BLaER1 (cell line): ENCODE results near the gene RASGRP2.

ENCODE experiments used
- H3K27ac ChIP-seq: shearing (Covaris generic); formaldehyde crosslinking; 2 replicates; pipeline ENCODE4 v1.8.1; 2022
- H3K27me3 ChIP-seq: shearing (Covaris generic); formaldehyde crosslinking; 2 replicates; pipeline ENCODE4 v1.8.1; 2022
- H3K36me3 ChIP-seq: shearing (Covaris generic); formaldehyde crosslinking; 2 replicates; pipeline ENCODE4 v1.8.1; 2022
- H3K4me1 ChIP-seq: shearing (Covaris generic); formaldehyde crosslinking; 2 replicates; pipeline ENCODE4 v1.8.1; 2022
- H3K4me2 ChIP-seq: shearing (Covaris generic); formaldehyde crosslinking; 2 replicates; pipeline ENCODE4 v1.8.1; 2022
- H3K4me3 ChIP-seq: shearing (Covaris generic); formaldehyde crosslinking; 2 replicates; pipeline ENCODE4 v1.8.1; 2022
- H3K9ac ChIP-seq: shearing (Covaris generic); formaldehyde crosslinking; 2 replicates; pipeline ENCODE4 v1.8.1; 2022
- H3K9me3 ChIP-seq: shearing (Covaris generic); formaldehyde crosslinking; 2 replicates; pipeline ENCODE4 v1.8.1; 2022
- H4K20me1 ChIP-seq: shearing (Covaris generic); formaldehyde crosslinking; 2 replicates; pipeline ENCODE4 v1.8.1; 2022
- Cebpa-rat ChIP-seq: shearing (Covaris generic); IDR thresholded peaks from 2 replicates; pipeline ENCODE4 v1.8.1; 2022

RASGRP2 gene

DNA sequence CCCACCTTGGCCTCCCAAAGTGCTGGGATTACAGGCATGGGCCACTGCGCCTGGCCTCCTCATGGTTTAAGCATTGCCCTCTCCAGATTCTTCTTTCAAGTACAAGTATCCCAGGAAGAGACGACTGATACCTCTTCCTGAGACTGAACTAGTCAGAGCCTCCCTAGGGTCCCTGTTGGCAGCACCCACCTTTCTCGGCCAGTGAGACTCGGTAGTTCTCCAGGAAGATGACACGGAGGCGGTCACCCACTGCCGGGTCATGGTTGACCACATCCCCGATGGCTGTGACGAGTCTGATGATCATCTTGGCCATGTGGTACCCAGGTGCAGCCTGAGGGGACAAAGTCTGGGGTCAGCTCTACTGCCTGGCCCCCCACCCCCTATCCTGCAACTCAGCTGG, 7.2 kb upstream of the RASGRP2 start:
- H4K20me1 ChIP-seq: no peaks in the 10 kb centered on the region
- peak overlapping the region; percentile 20; the same call in 1 of the 2 replicates for H3K4me2 ChIP-seq
- H3K27me3 ChIP-seq: no peaks in the 10 kb centered on the region
- H3K4me1 ChIP-seq: peaks cover 62% of the 10 kb centered on the region
- H3K9ac ChIP-seq: no peak overlapping the region
- H3K27ac ChIP-seq: peak overlapping the region; percentile 4
- peaks cover 13% of the 10 kb centered on the region; the same call in 1 of the 2 replicates for H3K36me3 ChIP-seq
- H3K9me3 ChIP-seq: no peaks in the 10 kb centered on the region
- H3K4me3 ChIP-seq: no peak overlapping the region
- no peak for TF ChIP-seq Cebpa-rat

DNA sequence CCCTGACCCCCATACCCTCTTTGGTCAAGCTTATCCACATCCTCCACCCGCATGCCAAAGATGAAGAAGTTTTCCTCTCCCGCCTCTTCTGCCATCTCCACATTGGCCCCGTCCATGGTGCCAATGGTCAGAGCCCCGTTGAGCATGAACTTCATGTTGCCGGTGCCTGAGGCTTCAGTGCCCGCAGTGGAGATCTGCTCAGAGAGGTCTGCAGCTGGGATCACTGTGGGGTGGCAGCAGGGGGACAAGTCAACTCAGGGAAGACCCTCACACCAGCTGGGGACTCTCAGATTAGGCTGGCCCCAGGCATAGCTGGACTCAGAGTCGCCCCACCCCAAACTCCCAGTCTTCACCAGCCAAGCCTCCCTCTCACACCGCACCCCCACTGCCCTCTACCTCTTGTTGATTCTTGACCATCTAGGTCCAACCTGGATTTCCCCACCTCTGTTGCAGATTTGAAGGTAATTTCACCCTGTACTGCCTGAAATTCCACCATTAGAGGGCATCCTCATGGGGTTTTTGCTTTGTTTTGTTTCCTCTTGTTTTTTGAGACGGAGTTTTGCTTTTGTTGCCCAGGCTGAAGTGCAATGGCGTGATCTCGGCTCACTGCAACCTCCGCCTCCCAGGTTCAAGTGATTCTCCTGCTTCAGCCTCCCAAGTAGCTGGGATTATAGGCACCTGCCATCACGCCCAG, 6.6 kb upstream of the RASGRP2 start:
- H3K4me2 ChIP-seq: 0 out of 2 replicates have a peak overlapping the region, but pooled peaks have one; percentile 20
- H3K4me1 ChIP-seq: peaks cover 58% of the 10 kb centered on the region
- H3K27me3 ChIP-seq: no peaks in the 10 kb centered on the region
- no peaks in the 10 kb centered on the region for H3K9me3 ChIP-seq
- H3K4me3 ChIP-seq: no peak overlapping the region
- H3K9ac ChIP-seq: no peak overlapping the region
- peak overlapping the region; percentile 44; the same call in 1 of the 2 replicates for H3K27ac ChIP-seq
- H3K36me3 ChIP-seq: peaks cover 13% of the 10 kb centered on the region; the same call in 1 of the 2 replicates
- no peak for TF ChIP-seq Cebpa-rat
- no peaks in the 10 kb centered on the region for H4K20me1 ChIP-seq

DNA sequence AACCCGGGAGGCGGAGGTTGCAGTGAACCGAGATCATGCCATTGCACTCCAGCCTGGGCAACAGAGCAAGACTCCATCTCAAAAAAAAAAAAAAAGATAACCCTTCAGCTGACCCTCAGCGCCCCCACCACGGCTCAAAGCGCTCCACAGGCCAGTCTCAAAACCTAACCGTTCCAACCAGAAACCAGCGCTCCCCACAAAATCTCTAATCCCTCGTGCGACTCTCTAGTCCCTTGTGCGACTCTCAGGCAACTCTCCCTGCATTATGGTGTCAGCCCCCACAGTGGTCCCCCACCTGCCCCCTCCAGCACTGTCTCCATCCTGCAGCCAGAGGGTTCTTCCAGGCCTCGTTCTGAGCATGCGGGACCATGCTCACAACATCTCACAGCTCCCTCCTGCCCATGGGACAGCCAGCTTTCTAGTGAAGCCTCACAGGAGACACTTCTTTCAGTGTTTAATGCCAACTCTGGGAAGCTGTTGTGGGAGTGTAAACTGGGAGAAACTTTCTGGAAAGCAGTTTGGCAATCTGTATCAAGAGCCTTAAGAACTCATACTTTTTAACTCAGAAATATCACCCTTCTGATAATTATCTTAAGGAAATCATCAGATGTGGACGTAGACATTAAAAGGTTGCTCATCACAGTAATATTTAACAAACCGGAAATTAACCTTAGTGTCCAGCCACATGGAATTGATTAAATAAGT, 4.2 kb upstream of the RASGRP2 start:
- Histone ChIP-seq H3K27ac (peak overlapping the region; percentile 99), H3K36me3 (peaks cover 13% of the 10 kb centered on the region; the same call in 1 of the 2 replicates), H3K9ac (no peak overlapping the region), H3K4me1 (peaks cover 61% of the 10 kb centered on the region), H4K20me1 (no peaks in the 10 kb centered on the region), H3K4me3 (no peak overlapping the region), H3K27me3 (no peaks in the 10 kb centered on the region), H3K4me2 (no peak overlapping the region; the same call in 1 of the 2 replicates), H3K9me3 (no peaks in the 10 kb centered on the region)
- TF ChIP-seq Cebpa-rat: no peak

DNA sequence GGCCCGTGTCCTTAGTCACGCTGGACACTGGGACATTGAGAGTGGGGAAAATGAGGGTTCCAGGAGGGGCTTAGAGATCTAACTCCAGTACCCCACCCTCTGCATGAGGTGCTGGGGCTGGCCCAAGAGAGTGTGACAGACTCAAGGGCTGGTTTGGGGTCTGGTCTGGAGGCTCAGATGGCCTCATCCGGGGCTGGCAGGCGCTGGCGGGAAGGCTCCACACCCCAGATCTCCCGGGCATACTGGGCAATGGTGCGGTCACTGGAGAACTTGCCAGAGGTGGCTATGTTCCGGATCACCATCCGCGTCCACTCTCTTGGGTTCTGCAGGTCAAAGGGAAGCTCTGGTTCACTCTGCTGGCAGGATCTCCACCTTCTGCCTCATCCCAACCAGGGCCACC, 2.5 kb upstream of the RASGRP2 start:
- Histone ChIP-seq H3K4me3 (peak overlapping the region; percentile 75), H3K4me2 (peak overlapping the region; percentile 98), H3K27ac (peak overlapping the region; percentile 99), H3K9ac (peak overlapping the region; percentile 91; the same call in 1 of the 2 replicates), H3K36me3 (peaks cover 3% of the 10 kb centered on the region; the same call in 1 of the 2 replicates), H3K27me3 (no peaks in the 10 kb centered on the region), H3K9me3 (no peaks in the 10 kb centered on the region), H4K20me1 (peaks cover 12% of the 10 kb centered on the region), H3K4me1 (peaks cover 58% of the 10 kb centered on the region)
- TF ChIP-seq Cebpa-rat: no peak

DNA sequence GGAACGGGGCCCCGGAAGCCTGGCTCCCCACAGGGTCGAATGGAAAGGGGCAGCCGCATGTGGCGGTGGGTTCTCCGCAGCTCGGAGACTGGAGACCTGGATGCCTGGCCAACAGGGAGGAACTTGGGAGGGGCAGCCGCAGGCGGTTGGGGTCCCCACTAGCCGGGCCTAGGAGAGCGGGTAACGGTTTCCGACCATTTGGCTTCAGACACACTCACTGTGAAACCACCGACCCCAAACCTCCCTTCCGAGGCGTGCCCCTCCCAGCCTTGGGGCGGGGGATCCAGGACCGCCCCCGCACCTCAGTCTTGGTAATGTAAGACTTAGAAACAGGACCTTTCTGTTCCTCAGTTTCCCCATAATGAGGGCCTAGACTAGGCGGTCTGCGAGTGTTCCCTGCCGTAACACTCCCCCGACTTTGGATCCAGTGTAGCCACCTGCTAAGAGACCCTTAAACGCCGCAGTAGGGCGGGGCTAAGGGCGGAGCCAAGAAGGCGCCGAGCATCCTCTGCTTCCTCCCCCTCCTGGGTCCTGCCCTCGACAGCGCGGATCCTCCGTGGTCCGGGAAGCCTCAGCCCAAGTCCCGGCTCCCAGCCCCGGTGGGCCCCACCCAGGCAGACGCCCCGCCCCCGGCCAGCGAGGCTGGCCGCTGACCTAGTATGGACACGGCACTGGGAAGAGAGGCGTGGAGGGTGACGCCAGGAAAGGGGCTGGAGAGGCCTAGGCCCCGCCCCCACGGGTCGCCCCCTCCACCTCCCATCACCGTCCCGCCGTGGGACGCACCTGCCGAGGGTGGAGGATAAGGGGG, 1.8 kb upstream of the RASGRP2 start:
- peak overlapping the region; percentile 99 for H3K27ac ChIP-seq

DNA sequence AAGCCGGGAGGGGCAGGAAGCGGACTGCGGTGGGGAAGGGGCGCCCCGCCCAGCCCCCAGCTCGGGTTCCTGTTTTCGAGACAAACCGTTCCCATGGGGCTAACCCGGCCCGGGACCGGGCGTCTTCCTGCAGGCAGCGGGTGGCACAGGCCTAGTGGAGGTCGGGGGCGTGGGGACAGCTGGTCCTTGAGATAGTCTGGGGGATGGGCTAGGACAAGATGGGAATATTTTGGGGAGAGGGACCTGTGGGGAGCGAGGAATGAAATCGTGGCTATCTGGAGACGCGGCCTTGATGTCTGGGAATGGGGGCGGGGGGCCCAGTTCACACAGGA, 1.2 kb upstream of the RASGRP2 start:
- peak overlapping the region; percentile 99 for H3K27ac ChIP-seq
- peak overlapping the region; percentile 98 for H3K4me2 ChIP-seq
- peaks cover 12% of the 10 kb centered on the region for H3K36me3 ChIP-seq
- peaks cover 52% of the 10 kb centered on the region for H3K4me1 ChIP-seq
- H3K27me3 ChIP-seq: no peaks in the 10 kb centered on the region
- peaks cover 26% of the 10 kb centered on the region for H4K20me1 ChIP-seq
- no peaks in the 10 kb centered on the region for H3K9me3 ChIP-seq
- H3K4me3 ChIP-seq: peak overlapping the region; percentile 75
- no peak for TF ChIP-seq Cebpa-rat
- peak overlapping the region; percentile 91 for H3K9ac ChIP-seq

More for the DNA sequence above, 1.8 kb upstream of the RASGRP2 start:
- no peak for TF ChIP-seq Cebpa-rat
- H3K9me3 ChIP-seq: no peaks in the 10 kb centered on the region
- peak overlapping the region; percentile 75 for H3K4me3 ChIP-seq
- H3K9ac ChIP-seq: peak overlapping the region; percentile 91
- peak overlapping the region; percentile 98 for H3K4me2 ChIP-seq
- peaks cover 6% of the 10 kb centered on the region for H3K36me3 ChIP-seq
- H4K20me1 ChIP-seq: peaks cover 20% of the 10 kb centered on the region
- peaks cover 58% of the 10 kb centered on the region for H3K4me1 ChIP-seq
- no peaks in the 10 kb centered on the region for H3K27me3 ChIP-seq

DNA sequence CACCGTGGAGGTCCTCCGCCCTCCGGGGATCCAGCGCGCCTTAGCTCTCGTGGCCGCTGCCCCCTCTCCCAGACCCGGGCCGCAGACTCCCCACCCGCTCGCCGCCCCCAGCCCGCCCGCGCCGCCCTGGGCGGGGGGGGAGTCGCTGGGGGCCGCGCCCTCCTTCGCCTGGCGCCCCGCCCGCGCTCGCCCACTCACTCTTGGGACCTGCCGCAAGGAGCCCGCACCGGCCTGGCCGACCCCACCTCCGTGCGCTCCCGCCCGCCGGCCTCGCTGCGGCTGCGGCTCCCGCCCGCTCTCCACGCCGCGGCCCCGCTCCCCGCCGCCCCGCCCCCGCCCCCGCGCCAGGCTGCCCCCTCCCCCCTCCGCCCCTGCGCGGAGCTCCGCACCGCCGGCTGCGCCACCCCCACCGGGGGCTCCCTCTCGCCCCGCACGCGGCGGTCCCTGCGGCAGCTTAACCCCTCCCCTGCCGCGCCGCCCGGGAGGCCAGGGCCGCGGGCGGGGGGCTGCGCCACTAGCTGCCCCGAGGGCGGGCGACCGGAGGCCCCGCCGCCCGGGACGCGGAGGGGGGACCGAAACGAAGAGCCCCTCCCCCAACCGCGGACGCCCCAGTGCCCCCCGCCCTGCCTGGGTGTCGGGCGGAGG, 724 bp upstream of the RASGRP2 start:
- H3K27ac ChIP-seq: peak overlapping the region; percentile 99
- peaks cover 50% of the 10 kb centered on the region for H3K4me1 ChIP-seq
- H3K9me3 ChIP-seq: no peaks in the 10 kb centered on the region
- no peak for TF ChIP-seq Cebpa-rat
- peak overlapping the region; percentile 98 for H3K4me2 ChIP-seq
- peaks cover 31% of the 10 kb centered on the region for H4K20me1 ChIP-seq
- H3K4me3 ChIP-seq: peak overlapping the region; percentile 75
- peaks cover 17% of the 10 kb centered on the region for H3K36me3 ChIP-seq
- peak overlapping the region; percentile 91 for H3K9ac ChIP-seq
- no peaks in the 10 kb centered on the region for H3K27me3 ChIP-seq

DNA sequence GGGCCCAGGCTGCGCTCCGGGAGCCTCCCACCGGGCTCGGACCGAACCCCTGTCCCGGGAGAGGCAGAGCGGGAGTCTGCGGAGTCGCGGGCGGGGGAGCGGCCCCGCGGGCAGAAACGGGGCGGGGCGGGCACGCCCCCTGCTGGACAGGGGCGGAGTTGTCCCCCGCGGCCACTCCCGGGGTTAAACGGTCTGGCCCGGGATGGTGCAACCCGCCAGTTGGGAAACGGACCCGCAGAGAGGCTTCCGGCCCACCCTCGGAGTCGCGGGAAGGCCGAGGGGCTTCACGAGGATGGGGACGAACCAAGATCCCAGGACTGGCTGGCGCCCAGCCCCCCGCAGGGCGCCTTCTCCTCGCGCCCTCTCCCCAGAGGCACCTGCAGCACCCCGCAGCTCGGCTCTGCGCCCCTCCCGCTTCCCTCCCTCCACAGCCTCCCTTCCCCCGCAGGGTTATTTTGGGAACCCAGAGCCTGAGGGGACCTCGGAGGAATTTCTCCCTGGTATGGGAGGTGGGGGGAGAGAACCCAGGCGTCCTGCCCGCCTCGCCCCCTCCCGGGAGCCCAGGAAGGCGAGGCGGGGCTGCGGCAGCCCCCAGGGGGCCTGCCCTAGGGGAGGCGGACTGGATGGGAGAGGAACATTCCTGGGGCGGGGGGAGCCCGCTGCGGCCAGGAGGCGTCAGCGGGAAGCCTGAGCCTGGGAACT, 902 bp downstream of the RASGRP2 start:
- Histone ChIP-seq H4K20me1 (peaks cover 39% of the 10 kb centered on the region), H3K4me1 (peaks cover 47% of the 10 kb centered on the region), H3K4me3 (peak overlapping the region; percentile 75), H3K9me3 (no peaks in the 10 kb centered on the region), H3K27ac (peak overlapping the region; percentile 99), H3K36me3 (peaks cover 33% of the 10 kb centered on the region), H3K9ac (peak overlapping the region; percentile 91), H3K27me3 (no peaks in the 10 kb centered on the region), H3K4me2 (peak overlapping the region; percentile 98)
- peak; percentile 80 for TF ChIP-seq Cebpa-rat
